Measurements from ENCODE around the gene ID2.

- TF ChIP-seq CTCF (conservative IDR thresholded peaks at IDR 0.05; ENCODE audit: low read length) (no peak), EZH2phosphoT487 (IDR thresholded peaks at IDR 0.05; ENCODE audit: borderline replicate concordance) (no peak)
These were observed 27.4 kb upstream of the ID2 start for GRCh38 chr2:8654483-8654882.

All from Loucy (cell line).